Vagina (tissue), 2 donors: ENCODE results near the gene ALG6. TPM values are rescaled to one million over a fixed set of nuclear protein-coding genes. Genes with fewer than 3 reads are reported as not detected.
"Not testable (repeated sequence)": the region's sequence is repeated elsewhere in the genome, so short reads cannot be mapped to it uniquely, and the experiment has no call there.

ENCODE experiments used
- DNase-seq, 2 donors: peaks; one replicate each; pipeline ENCODE4 v3.0.0-alpha.2; 2017; ENCODE audit errors: extremely low spot score in 2 of 2
- H3K27ac ChIP-seq: fragments of 200-600 bp; sonication (generic); one replicate; pipeline ENCODE4 v1.5.1; 2019
- H3K27me3 ChIP-seq: fragments of 200-600 bp; sonication (generic); one replicate; pipeline ENCODE4 v1.5.1; 2019
- H3K36me3 ChIP-seq, 2 donors: fragments of 200-600 bp; sonication (generic); one replicate each; pipeline ENCODE4 v1.5.1; 2017 to 2019
- H3K4me1 ChIP-seq: fragments of 200-600 bp; sonication (generic); one replicate; pipeline ENCODE4 v1.5.1; 2019
- H3K4me3 ChIP-seq, 2 donors: fragments of 200-600 bp; sonication (generic); 1 replicate in 1 of 2; 2 replicates in 1 of 2; pipeline ENCODE4 v1.5.1; 2016 to 2019
- H3K9me3 ChIP-seq: fragments of 200-600 bp; sonication (generic); one replicate; pipeline ENCODE4 v1.5.1; 2019
- POLR2A ChIP-seq, 2 donors: fragments of 450-650 bp; IDR thresholded peaks; one replicate each; pipeline ENCODE4 v1.6.1; 2017; ENCODE audit warnings: antibody characterized with exemption in 2 of 2, mild to moderate bottlenecking in 2 of 2, moderate library complexity in 2 of 2
- POLR2AphosphoS5 ChIP-seq, 2 donors: sonication (generic); formaldehyde crosslinking; IDR thresholded peaks; one replicate each; pipeline ENCODE4 v1.9.0; 2017; ENCODE audit warnings: antibody characterized with exemption in 2 of 2, mild to moderate bottlenecking in 2 of 2, low read depth in 1 of 2; ENCODE audit not compliant: insufficient read depth in 1 of 2
- intact Hi-C: fragments of 100-400 bp; cut with DNase I; formaldehyde crosslinking; loops from one replicate; pipeline ENCODE4 v1.15.1; 2023
- total RNA-seq: library from RNA; depleted of rRNA; stranded (reverse); fragments of >200 nt; gene quantifications from one replicate; pipeline ENCODE4 v1.2.3, GENCODE V29; 2016
- TF ChIP-seq, protein P1 (sequence below), 3 experiments: fragments of 450-650 bp in 2 of 3; fragments of 200-600 bp in 1 of 3; sonication (generic) in 1 of 3; IDR thresholded peaks; one replicate each; pipeline ENCODE4 v1.5.1; 2017 to 2019; ENCODE audit warnings: antibody characterized with exemption in 3 of 3, mild to moderate bottlenecking in 2 of 3, moderate library complexity in 2 of 3

ALG6 gene
- total RNA-seq, 1 donor from 2014 or later: 13.0 TPM

GRCh38 chr1:63414691-63415365 is 47.4 kb downstream of the ALG6 start:
- TF ChIP-seq POLR2AphosphoS5 (IDR thresholded peaks at IDR 0.05; ENCODE audit: insufficient read depth in 1 of 2, low read depth in 1 of 2) (no peak), POLR2A (IDR thresholded peaks at IDR 0.05) (no peak)
- TF ChIP-seq, protein P1, sequence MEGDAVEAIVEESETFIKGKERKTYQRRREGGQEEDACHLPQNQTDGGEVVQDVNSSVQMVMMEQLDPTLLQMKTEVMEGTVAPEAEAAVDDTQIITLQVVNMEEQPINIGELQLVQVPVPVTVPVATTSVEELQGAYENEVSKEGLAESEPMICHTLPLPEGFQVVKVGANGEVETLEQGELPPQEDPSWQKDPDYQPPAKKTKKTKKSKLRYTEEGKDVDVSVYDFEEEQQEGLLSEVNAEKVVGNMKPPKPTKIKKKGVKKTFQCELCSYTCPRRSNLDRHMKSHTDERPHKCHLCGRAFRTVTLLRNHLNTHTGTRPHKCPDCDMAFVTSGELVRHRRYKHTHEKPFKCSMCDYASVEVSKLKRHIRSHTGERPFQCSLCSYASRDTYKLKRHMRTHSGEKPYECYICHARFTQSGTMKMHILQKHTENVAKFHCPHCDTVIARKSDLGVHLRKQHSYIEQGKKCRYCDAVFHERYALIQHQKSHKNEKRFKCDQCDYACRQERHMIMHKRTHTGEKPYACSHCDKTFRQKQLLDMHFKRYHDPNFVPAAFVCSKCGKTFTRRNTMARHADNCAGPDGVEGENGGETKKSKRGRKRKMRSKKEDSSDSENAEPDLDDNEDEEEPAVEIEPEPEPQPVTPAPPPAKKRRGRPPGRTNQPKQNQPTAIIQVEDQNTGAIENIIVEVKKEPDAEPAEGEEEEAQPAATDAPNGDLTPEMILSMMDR (IDR thresholded peaks at IDR 0.05): no peak
- no peak for DNase-seq
- Histone ChIP-seq H3K27me3 (no peaks in the 10 kb centered on the region), H3K4me1 (no peaks in the 10 kb centered on the region), H3K27ac (no peak overlapping the region), H3K36me3 (peaks cover 0 to 9% of the 10 kb centered on the region in 2 donors), H3K4me3 (no peak overlapping the region), H3K9me3 (no peaks in the 10 kb centered on the region)
- intact Hi-C loops: no loop called here

GRCh38 chr1:63418101-63418500 is 50.7 kb downstream of the ALG6 start:
- Histone ChIP-seq H3K4me1 (no peaks in the 10 kb centered on the region), H3K9me3 (no peaks in the 10 kb centered on the region), H3K36me3 (peaks cover 0 to 7% of the 10 kb centered on the region in 2 donors), H3K27ac (no peak overlapping the region), H3K27me3 (no peaks in the 10 kb centered on the region), H3K4me3 (no peak overlapping the region)
- no peak for TF ChIP-seq POLR2AphosphoS5 (IDR thresholded peaks at IDR 0.05; ENCODE audit: insufficient read depth in 1 of 2, low read depth in 1 of 2)
- TF ChIP-seq, protein P1 (IDR thresholded peaks at IDR 0.05): no peak
- no peak for TF ChIP-seq POLR2A (IDR thresholded peaks at IDR 0.05)
- no peak for DNase-seq
- intact Hi-C loops: no loop called here

GRCh38 chr1:63420746-63421145 is 53.3 kb downstream of the ALG6 start:
- H3K36me3 ChIP-seq, H3K27me3 ChIP-seq, H3K27ac ChIP-seq, H3K4me1 ChIP-seq, DNase-seq, H3K9me3 ChIP-seq, H3K4me3 ChIP-seq, intact Hi-C loops: not testable (repeated sequence)

DNA sequence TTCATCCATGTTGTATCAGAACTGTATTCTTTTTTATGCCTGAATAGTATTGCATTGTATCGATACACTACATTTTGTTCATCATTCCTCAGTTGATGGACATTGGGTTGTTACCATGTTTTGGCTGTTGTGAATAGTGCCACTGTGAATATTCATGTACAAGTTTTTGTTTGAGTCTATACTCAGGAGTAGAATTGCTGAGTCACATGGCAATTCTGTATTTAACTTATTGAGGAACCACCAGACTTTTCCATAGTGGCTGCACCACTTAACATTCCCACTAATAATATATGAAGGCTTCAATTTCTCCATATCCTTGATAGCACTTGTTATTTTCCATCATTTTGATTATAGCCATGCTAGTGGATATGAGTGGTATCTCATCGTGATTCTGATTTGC is 56.2 kb downstream of the ALG6 start:
- Histone ChIP-seq H3K27me3 (no peaks in the 10 kb centered on the region), H3K4me1 (no peaks in the 10 kb centered on the region), H3K36me3 (peaks cover 0 to 8% of the 10 kb centered on the region in 2 donors), H3K4me3 (no peak overlapping the region), H3K9me3 (no peaks in the 10 kb centered on the region), H3K27ac (no peak overlapping the region)
- DNase-seq: no peak
- intact Hi-C loops: no loop called here
- no peak for TF ChIP-seq POLR2AphosphoS5 (IDR thresholded peaks at IDR 0.05; ENCODE audit: insufficient read depth in 1 of 2, low read depth in 1 of 2)
- TF ChIP-seq, protein P1 (IDR thresholded peaks at IDR 0.05): no peak
- no peak for TF ChIP-seq POLR2A (IDR thresholded peaks at IDR 0.05)

DNA sequence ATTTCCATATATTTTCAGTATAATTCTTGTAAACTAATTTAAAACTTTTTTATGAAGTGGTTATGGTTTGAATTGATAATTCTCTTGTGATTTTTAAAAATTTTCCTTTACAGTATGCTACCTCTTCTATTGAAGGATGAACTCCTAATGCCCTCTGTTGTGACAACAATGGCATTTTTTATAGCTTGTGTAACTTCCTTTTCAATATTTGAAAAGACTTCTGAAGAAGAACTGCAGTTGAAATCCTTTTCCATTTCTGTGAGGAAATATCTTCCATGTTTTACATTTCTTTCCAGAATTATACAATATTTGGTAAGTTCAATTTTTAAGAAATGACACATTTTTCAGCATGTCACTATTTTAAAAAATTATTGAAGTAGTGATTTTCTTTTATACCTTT is 61.4 kb downstream of the ALG6 start:
- no peaks in the 10 kb centered on the region for H3K27me3 ChIP-seq
- H3K4me1 ChIP-seq: no peaks in the 10 kb centered on the region
- no peak overlapping the region for H3K4me3 ChIP-seq
- H3K27ac ChIP-seq: no peak overlapping the region
- intact Hi-C loops: no loop called here
- TF ChIP-seq POLR2AphosphoS5 (IDR thresholded peaks at IDR 0.05; ENCODE audit: insufficient read depth in 1 of 2, low read depth in 1 of 2): no peak
- TF ChIP-seq, protein P1 (IDR thresholded peaks at IDR 0.05): no peak
- no peak for TF ChIP-seq POLR2A (IDR thresholded peaks at IDR 0.05)
- peaks cover 0 to 26% of the 10 kb centered on the region in 2 donors for H3K36me3 ChIP-seq
- no peak for DNase-seq
- no peaks in the 10 kb centered on the region for H3K9me3 ChIP-seq
